Tibial nerve (tissue), 4 donors: ENCODE measurements around the gene TCP1. TPM values are rescaled to one million over a fixed set of nuclear protein-coding genes. Genes with fewer than 3 reads are reported as not detected.

Source experiments
- DNase-seq, 2 donors: peaks; one replicate each; pipeline ENCODE4 v3.0.0-alpha.2; 2019; ENCODE audit warnings: low spot score in 2 of 2
- H3K27ac ChIP-seq, 4 donors: fragments of 200-600 bp; sonication (generic) in 3 of 4; one replicate each; pipeline ENCODE4 v1.5.1; 2017 to 2019; ENCODE audit warnings: mild to moderate bottlenecking in 1 of 4
- H3K27me3 ChIP-seq, 2 donors: fragments of 200-600 bp; sonication (generic) in 1 of 2; one replicate each; pipeline versions ENCODE4 v1.5.1 to v1.6.0; 2017 to 2019
- H3K36me3 ChIP-seq, 3 donors: fragments of 200-600 bp; sonication (generic); one replicate each; pipeline ENCODE4 v1.5.1; 2018 to 2019
- H3K4me1 ChIP-seq, 4 donors: fragments of 200-600 bp; sonication (generic) in 3 of 4; one replicate each; pipeline ENCODE4 v1.5.1; 2017 to 2019
- H3K4me3 ChIP-seq, 4 donors: fragments of 200-600 bp; sonication (generic) in 3 of 4; one replicate each; pipeline ENCODE4 v1.5.1; 2017 to 2019; ENCODE audit warnings: mild to moderate bottlenecking in 1 of 4, moderate library complexity in 1 of 4
- H3K9me3 ChIP-seq, 4 donors: fragments of 200-600 bp; sonication (generic) in 3 of 4; one replicate each; pipeline ENCODE4 v1.5.1; 2017 to 2019
- EP300 ChIP-seq, 2 donors: sonication (generic); formaldehyde crosslinking; IDR thresholded peaks; one replicate each; pipeline ENCODE4 v1.6.1; 2017; ENCODE audit warnings: antibody characterized with exemption in 2 of 2, mild to moderate bottlenecking in 1 of 2
- POLR2A ChIP-seq, 2 donors: fragments of 450-650 bp; IDR thresholded peaks; one replicate each; pipeline ENCODE4 v1.6.1; 2017; ENCODE audit warnings: antibody characterized with exemption in 2 of 2, mild to moderate bottlenecking in 2 of 2, moderate library complexity in 2 of 2
- WGBS, 2 donors: methylation state at CpG; one replicate each; pipeline ENCODE4 v1.1.5; 2018; 5-methylcytosine and 5-hydroxymethylcytosine counted together
- small RNA-seq: library from RNA; depleted of rRNA; stranded (forward); fragments of <200 nt; gene quantifications from one replicate; pipeline ENCODE3, GENCODE V24; 2016
- total RNA-seq, 4 donors: library from RNA; depleted of rRNA; stranded (reverse); fragments of >200 nt; gene quantifications; one replicate each; pipeline ENCODE4 v1.1.0, GENCODE V29; 2016
- TF ChIP-seq, protein P1 (sequence below), 5 experiments: fragments of 200-600 bp in 3 of 5; fragments of 450-650 bp in 2 of 5; sonication (generic) in 3 of 5; IDR thresholded peaks; one replicate each; pipeline ENCODE4 v1.5.1; 2016 to 2019; ENCODE audit warnings: antibody characterized with exemption in 5 of 5, mild to moderate bottlenecking in 3 of 5, moderate library complexity in 2 of 5

Gene TCP1
- total RNA-seq, 4 donors from 2014 or later, result 81.0 to 106 (median 102) TPM

DNA sequence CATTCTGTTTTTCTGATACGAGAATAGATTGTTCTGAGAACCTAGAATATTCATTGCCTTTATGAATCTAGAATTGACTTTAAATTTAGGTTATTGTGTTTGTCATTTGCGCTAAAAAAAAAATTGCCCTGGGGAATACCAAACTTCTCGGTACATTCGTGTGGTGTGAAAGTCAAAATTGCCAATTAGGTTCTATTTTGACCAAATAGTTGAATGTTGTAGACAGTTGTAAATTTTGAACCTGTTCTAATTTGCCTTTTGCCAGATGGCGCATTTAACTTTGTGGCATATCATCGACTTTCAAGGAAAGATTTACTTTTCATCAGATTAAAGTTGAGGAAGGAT, 59.1 kb downstream of the TCP1 start:
- DNase-seq, result no peak
- Histone ChIP-seq H3K4me1 (peaks cover 0 to 70% (median 32%) of the 10 kb centered on the region in 4 donors), H3K27me3 (no peaks in the 10 kb centered on the region), H3K9me3 (no peaks in the 10 kb centered on the region), H3K27ac (peak overlapping the region in 1 of 4 donors; percentile 15), H3K36me3 (no peaks in the 10 kb centered on the region), H3K4me3 (peak overlapping the region in 1 of 4 donors; percentile 81)
- no peak for TF ChIP-seq POLR2A (IDR thresholded peaks at IDR 0.05)
- TF ChIP-seq, protein P1, sequence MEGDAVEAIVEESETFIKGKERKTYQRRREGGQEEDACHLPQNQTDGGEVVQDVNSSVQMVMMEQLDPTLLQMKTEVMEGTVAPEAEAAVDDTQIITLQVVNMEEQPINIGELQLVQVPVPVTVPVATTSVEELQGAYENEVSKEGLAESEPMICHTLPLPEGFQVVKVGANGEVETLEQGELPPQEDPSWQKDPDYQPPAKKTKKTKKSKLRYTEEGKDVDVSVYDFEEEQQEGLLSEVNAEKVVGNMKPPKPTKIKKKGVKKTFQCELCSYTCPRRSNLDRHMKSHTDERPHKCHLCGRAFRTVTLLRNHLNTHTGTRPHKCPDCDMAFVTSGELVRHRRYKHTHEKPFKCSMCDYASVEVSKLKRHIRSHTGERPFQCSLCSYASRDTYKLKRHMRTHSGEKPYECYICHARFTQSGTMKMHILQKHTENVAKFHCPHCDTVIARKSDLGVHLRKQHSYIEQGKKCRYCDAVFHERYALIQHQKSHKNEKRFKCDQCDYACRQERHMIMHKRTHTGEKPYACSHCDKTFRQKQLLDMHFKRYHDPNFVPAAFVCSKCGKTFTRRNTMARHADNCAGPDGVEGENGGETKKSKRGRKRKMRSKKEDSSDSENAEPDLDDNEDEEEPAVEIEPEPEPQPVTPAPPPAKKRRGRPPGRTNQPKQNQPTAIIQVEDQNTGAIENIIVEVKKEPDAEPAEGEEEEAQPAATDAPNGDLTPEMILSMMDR (IDR thresholded peaks at IDR 0.05), result no peak
- no peak for TF ChIP-seq EP300 (IDR thresholded peaks at IDR 0.05)
- WGBS, 2 donors, result 72 to 73% methylated on average over 6 of the region's 6 CpGs

DNA sequence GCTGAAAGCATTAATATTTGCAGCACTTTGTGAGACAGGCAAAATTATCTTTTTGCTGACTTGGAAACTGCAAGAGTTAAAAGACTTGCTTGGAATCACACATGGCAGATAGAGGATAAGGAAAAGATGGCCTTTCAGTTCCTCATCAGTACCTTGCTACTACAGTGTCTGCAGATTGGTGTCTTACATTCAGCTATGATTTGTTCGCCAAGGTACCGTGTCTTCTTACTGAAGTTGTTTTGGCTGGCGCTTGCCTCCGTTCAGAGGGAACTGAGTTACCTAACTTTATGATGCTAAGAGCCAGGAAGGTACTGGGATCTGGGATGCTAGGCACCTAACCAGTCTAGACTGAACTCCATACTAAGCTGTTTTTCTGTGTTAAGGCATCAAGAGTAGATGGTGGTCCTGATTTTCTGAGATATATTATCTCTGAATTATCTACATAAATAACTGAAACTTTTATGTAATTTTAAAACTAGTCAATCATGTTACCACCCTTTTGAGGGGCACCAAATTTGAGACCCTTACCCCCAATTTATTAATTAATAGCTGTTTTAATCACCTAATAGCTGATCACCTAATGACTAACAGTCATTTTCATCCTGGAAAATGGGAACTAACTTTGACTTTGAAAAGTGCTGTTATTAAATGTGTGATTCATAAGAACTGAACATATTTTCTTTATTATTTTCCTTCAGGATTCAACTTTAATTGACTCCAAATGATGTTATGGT, 59.6 kb downstream of the TCP1 start:
- peaks cover 0 to 70% (median 34%) of the 10 kb centered on the region in 4 donors for H3K4me1 ChIP-seq
- peak overlapping the region in 2 of 4 donors; percentile 98 to 100 for H3K27ac ChIP-seq
- DNase-seq, result no peak
- H3K36me3 ChIP-seq, result no peaks in the 10 kb centered on the region
- H3K9me3 ChIP-seq, result no peaks in the 10 kb centered on the region
- no peaks in the 10 kb centered on the region for H3K27me3 ChIP-seq
- peak overlapping the region in 3 of 4 donors; percentile 5 to 87 (median 81) for H3K4me3 ChIP-seq
- no peak for TF ChIP-seq EP300 (IDR thresholded peaks at IDR 0.05)
- TF ChIP-seq, protein P1 (IDR thresholded peaks at IDR 0.05), result no peak
- no peak for TF ChIP-seq POLR2A (IDR thresholded peaks at IDR 0.05)
- 37 to 43% methylated on average over 4 of the region's 4 CpGs for WGBS, 2 donors

DNA sequence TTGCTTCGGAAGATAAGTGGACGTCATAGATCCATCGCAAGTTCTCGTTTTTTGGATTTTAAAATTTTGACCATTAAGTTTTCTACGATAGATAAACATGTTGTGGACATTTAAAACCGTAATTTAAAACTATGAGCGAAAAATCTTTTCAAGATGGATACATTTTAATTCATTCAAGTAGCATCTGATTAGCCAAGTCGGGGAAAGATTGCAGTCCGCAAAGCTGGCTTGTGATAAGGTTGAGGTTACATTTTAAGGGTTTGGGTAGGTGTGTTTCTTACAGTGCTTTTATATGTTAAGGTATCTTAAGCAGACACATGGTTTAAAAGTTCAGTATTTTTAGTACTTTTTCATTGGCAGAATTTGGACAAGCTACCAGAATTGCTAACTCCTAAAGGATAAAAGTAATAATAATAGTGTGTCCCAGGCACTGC, 60.9 kb downstream of the TCP1 start:
- DNase-seq, result no peak
- 2 to 3% methylated on average over 9 of the region's 9 CpGs for WGBS, 2 donors
- Histone ChIP-seq H3K36me3 (no peaks in the 10 kb centered on the region), H3K27me3 (no peaks in the 10 kb centered on the region), H3K4me1 (peaks cover 0 to 64% (median 34%) of the 10 kb centered on the region in 4 donors), H3K27ac (peak overlapping the region; percentile 98 to 100 (median 99)), H3K4me3 (peak overlapping the region; percentile 75 to 96 (median 84)), H3K9me3 (no peaks in the 10 kb centered on the region)
- TF ChIP-seq, protein P1 (IDR thresholded peaks at IDR 0.05), result no peak

Small RNAs within 50 kb of the gene (small RNA-seq; reads per million reads assigned to genes)
- gene SNORA20 (31.1 reads per million, percentile 93 among the genes with 10 or more reads in this experiment), gene SNORA29 (not detected)

Other genes with a start within 250 kb of the TCP1 start
- 100 to 1,000 TPM in 3 of 4 donors, 10 to 100 TPM in 1; 95.6 to 457 (median 287) TPM for gene SOD2, start 96.4 kb downstream of the TCP1 start, total RNA-seq
- 10 to 100 TPM; 69.3 to 81.4 (median 78.0) TPM for gene WTAP, start 62.1 kb downstream of the TCP1 start, total RNA-seq
- 10 to 100 TPM in 3 of 4 donors, 1 to 10 TPM in 1; 8.1 to 20.6 (median 17.1) TPM for gene ACAT2, start 27.6 kb downstream of the TCP1 start, total RNA-seq
- gene MRPL18, start 865 bp upstream of the TCP1 start, total RNA-seq, result 10 to 100 TPM; 38.0 to 85.2 (median 74.1) TPM
- gene PNLDC1, start 10.7 kb upstream of the TCP1 start, total RNA-seq, result 1 to 10 TPM in 1 of 4 donors, not detected in 3; 1.1 TPM
- gene MAS1, start 101.4 kb upstream of the TCP1 start, total RNA-seq, result not detected
- gene IGF2R, start 179.5 kb upstream of the TCP1 start, total RNA-seq, result 10 to 100 TPM; 60.1 to 81.3 (median 68.5) TPM